NAMALWA (cell line): ENCODE measurements around the gene NRG3.

Experiments
- DNase-seq: peaks from one replicate; pipeline ENCODE4 v3.0.0-alpha.2; 2015; ENCODE audit warnings: low spot score

The NRG3 gene

GRCh38 chr10:82472406-82473335, 597.7 kb downstream of the NRG3 start:
- no peak for DNase-seq

DNA sequence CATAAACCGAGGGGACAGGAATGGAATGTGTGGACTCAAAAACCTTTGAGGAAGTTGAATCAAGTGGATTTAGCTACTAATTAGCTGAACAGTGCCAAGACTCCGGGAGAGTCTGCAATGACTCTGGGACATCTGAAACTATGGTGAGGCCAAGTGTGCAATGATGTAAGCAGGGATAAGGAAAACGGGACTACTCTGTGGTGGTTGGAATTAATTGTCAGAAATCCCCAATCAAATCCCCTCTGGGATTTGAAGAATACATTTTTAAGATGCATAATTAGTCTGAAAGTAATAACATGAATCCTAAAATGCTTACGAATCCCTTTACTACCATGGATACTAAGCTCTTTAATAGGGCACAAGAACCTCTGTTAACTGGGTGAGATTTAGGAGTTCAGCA, 602.8 kb downstream of the NRG3 start:
- no peak for DNase-seq

- no peak for DNase-seq
Observed at GRCh38 chr10:82492647-82493046, 617.7 kb downstream of the NRG3 start.

DNA sequence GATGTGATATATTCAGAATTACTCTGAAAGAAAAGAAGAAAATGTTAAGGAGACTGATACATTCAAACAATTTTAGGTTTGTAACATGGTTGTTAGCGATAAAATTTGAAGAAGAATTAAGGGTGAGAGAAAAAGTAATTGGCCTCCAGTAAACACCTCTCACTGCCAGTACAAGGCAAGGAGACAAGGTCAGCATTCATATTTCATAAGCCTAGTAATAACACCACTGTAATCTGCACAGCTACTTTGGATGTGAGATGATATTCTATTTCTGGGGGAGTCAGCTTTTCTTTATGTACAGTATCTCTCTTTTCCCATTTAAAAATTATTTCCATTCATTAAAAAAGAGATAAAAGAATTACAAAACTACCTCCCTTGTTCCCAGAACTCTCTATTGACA, 621.1 kb downstream of the NRG3 start:
- no peak for DNase-seq

GRCh38 chr10:82497439-82497838, 622.4 kb downstream of the NRG3 start:
- no peak for DNase-seq

- DNase-seq, result no peak
Observed at GRCh38 chr10:82498976-82499375, 624.0 kb downstream of the NRG3 start.

- no peak for DNase-seq
Observed at GRCh38 chr10:82505009-82505408, 630.0 kb downstream of the NRG3 start.

DNA sequence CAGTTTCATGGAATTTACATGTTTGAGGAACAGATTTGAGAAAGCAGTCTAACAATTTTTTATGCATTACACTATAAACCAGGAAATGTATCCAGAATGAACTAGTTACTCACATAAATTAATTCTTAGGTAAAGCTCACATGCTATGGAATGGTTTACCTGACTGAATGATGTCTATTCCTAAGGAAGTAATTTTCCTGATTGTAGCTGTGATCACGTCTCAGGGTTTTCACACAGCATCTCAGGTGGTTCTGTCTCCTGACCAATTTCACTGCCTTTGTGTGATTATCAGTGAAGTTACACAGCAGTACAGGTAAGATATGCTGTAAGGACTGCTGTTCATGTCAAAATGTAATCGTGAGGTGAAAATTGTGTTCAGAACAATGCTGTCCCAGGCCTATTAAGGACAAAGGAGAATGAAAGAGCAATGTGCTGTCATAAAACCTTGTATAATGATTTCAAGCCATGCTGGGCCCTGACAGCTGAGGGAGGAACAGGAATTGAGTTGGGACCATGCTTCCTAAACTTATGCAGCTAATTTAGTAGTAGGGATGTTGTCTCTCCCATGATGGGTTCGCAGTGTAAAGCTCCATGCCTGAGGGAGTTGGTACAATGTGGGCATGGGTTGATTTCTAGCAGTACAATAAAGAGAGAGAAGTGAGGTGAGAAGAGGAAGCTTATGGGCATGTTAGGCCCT, 631.8 kb downstream of the NRG3 start:
- no peak for DNase-seq

DNA sequence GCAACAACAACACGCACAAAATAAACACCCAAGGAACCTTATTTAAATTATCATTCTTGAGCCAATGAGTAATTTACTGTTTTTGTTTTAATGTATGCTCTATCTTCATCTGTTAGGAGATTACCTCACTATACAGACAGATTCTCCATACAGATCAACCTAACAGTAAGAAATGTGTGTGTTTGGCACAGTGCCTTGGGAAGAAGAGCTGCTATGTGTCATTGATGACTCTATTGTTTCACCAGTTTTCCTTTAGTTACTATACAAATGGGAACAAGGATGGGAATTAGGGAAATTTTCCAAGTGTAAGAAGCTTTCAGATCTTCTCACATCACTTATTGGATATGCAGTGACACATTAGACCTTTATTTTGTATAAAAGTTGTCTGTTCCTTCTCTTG, 640.3 kb downstream of the NRG3 start:
- DNase-seq, result no peak

DNA sequence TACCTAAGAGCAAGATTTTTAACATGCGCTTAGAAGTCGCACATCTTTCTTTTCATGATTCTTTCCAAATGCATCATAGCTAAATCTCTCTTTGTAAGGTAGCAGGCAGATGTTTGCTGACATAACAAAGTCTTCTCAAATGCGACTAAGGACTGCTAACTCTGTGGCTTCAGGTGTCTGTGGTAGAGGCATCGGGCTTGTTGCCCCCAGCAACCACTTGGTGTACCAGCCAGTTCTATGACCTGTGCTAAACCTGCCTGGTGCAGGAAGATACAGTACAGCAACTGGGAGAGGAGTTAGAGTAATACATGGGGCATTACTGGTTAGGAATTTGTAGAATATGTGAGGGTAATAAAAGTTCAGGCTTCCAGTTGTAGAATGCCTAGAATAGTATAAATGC, 654.1 kb downstream of the NRG3 start:
- DNase-seq, result no peak

- DNase-seq, result no peak
Observed at GRCh38 chr10:82535457-82535856, 660.5 kb downstream of the NRG3 start.

DNA sequence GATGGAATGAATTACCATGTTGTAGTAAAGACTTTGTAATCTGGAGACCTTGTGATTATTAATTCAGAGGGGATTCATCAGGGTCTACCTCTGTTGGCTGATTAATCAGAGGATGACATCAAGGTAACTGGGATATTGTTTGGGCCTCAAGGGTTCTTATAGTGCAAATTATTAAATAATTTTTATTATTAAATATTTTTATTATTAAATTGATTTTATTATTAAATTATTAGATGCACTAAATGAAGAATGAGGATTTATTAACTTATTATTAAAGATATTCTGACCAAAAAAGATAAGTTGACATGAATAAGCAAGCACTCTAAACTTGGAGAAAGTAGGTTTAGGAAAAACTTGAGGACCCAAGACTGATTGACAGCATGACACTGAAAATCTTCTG, 661.7 kb downstream of the NRG3 start:
- no peak for DNase-seq

GRCh38 chr10:82538272-82538671, 663.3 kb downstream of the NRG3 start:
- no peak for DNase-seq

GRCh38 chr10:82543631-82544030, 668.6 kb downstream of the NRG3 start:
- DNase-seq, result no peak

DNA sequence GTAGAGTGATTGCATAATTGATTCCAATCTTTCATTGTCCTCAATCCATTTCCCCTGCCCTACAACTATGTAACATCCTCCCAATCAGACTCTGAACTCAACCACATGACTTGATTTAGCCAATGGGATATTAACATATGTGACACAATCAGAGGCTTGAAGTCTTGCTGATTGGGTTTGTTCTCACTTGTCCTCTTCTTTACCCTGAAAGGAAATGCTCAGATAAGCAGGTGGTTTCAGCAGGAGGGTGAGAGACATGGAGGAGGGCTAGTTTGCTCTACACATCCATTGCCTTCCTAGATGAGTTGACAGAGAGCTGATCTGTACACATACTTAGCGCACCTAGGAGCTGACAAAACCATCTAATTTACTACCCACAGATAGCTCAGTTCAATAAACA, 669.4 kb downstream of the NRG3 start:
- DNase-seq, result peak; percentile 3

- DNase-seq, result no peak
Observed at GRCh38 chr10:82551506-82551905, 676.5 kb downstream of the NRG3 start.

- no peak for DNase-seq
Observed at GRCh38 chr10:82552267-82552666, 677.3 kb downstream of the NRG3 start.

- DNase-seq, result no peak
Observed at GRCh38 chr10:82554381-82554780, 679.4 kb downstream of the NRG3 start.

- no peak for DNase-seq
Observed at GRCh38 chr10:82558014-82558607, 683.1 kb downstream of the NRG3 start.

GRCh38 chr10:82564353-82565196, 689.6 kb downstream of the NRG3 start:
- DNase-seq, result no peak

- DNase-seq, result no peak
Observed at GRCh38 chr10:82565197-82565575, 690.2 kb downstream of the NRG3 start.

DNA sequence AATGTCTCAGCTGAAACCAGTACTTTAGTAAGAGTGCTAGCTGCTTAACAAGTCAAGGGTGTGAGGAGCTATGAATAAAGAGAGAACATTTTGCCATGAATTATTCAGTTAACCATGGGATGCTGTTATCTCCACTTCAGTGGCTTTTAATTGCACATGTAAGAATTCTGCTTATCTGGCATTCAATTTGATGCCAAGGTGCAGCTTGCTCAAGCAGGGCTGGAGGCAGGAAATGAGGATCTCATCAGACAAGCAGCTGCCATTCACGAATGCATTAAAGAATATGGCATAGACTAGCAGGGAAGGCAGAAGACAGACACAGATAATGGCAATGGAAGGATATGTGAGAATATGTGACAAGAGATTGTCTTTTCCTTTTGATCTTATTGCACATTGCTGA, 697.8 kb downstream of the NRG3 start:
- no peak for DNase-seq
